GM18526 (cell line): ENCODE data around the gene TSPAN18.

ENCODE experiments used
- POLR2A ChIP-seq: IDR thresholded peaks from 3 replicates; pipeline ENCODE4 v1.6.1; 2011; ENCODE audit not compliant: insufficient read length; ENCODE audit errors: extremely low read depth

The TSPAN18 gene

GRCh38 chr11:44771252-44771734, 44.5 kb downstream of the TSPAN18 start:
- no peak for TF ChIP-seq POLR2A

- no peak for TF ChIP-seq POLR2A
These were observed 45.1 kb downstream of the TSPAN18 start for GRCh38 chr11:44771841-44772240.

- no peak for TF ChIP-seq POLR2A
These were observed 46.7 kb downstream of the TSPAN18 start for GRCh38 chr11:44773351-44773965.

GRCh38 chr11:44774108-44774507, 47.3 kb downstream of the TSPAN18 start:
- TF ChIP-seq POLR2A = no peak

- no peak for TF ChIP-seq POLR2A
These were observed 48.0 kb downstream of the TSPAN18 start for GRCh38 chr11:44774731-44775130.

- TF ChIP-seq POLR2A = no peak
These were observed 48.7 kb downstream of the TSPAN18 start for GRCh38 chr11:44775366-44775984.

GRCh38 chr11:44775985-44776446, 49.3 kb downstream of the TSPAN18 start:
- no peak for TF ChIP-seq POLR2A

GRCh38 chr11:44776551-44777208, 49.9 kb downstream of the TSPAN18 start:
- no peak for TF ChIP-seq POLR2A

GRCh38 chr11:44777209-44778194, 50.7 kb downstream of the TSPAN18 start:
- TF ChIP-seq POLR2A = no peak

GRCh38 chr11:44778195-44779100, 51.7 kb downstream of the TSPAN18 start:
- TF ChIP-seq POLR2A = no peak

- TF ChIP-seq POLR2A = no peak
These were observed 53.2 kb downstream of the TSPAN18 start for GRCh38 chr11:44779736-44780520.

- TF ChIP-seq POLR2A = no peak
These were observed 54.3 kb downstream of the TSPAN18 start for GRCh38 chr11:44780940-44781631.

GRCh38 chr11:44781655-44782054, 54.9 kb downstream of the TSPAN18 start:
- no peak for TF ChIP-seq POLR2A

- TF ChIP-seq POLR2A = no peak
These were observed 55.7 kb downstream of the TSPAN18 start for GRCh38 chr11:44782478-44782877.
